Measurements from ENCODE around the gene RNF13.

- TF ChIP-seq POLR2AphosphoS5 (IDR thresholded peaks at IDR 0.05; ENCODE audit: low read depth, low read length) (no peak), CTCF (IDR thresholded peaks at IDR 0.05) (no peak)
Measured at GRCh38 chr3:149796026-149796425, 17.0 kb upstream of the RNF13 start.

Measured in Panc1 (cell line).